ENCODE measurements around the gene COL4A1.

COL4A1 gene

GRCh38 chr13:110291286-110291685 is 15.7 kb downstream of the COL4A1 start:
- no peak for DNase-seq
- TF ChIP-seq POLR2A (IDR thresholded peaks at IDR 0.05; ENCODE audit: low read length) (no peak), GATA1 (IDR thresholded peaks at IDR 0.05; ENCODE audit: low read depth, low read length) (no peak)

DNA sequence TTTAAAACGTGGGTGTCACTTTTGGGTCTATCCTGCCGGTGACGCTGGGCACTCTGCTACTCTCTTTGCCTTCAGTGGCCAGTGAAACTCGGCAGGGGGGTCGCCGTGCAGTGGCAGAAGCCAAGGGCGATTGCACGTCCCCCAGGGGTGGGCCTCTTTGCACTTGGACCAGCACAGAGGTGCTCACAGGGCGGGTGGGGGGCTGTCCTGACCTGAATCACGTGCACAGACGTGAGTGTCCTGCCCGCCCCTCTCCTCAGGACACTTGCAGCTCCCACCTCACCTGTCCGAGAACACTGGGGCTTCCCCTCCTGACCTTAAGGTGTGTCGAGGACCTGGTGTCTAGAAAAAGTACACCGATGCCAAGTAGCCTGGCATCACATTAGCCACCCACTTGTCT is 16.1 kb downstream of the COL4A1 start:
- DNase-seq = no peak
- TF ChIP-seq POLR2A (IDR thresholded peaks at IDR 0.05; ENCODE audit: low read length) (no peak), GATA1 (IDR thresholded peaks at IDR 0.05; ENCODE audit: low read depth, low read length) (no peak)

DNA sequence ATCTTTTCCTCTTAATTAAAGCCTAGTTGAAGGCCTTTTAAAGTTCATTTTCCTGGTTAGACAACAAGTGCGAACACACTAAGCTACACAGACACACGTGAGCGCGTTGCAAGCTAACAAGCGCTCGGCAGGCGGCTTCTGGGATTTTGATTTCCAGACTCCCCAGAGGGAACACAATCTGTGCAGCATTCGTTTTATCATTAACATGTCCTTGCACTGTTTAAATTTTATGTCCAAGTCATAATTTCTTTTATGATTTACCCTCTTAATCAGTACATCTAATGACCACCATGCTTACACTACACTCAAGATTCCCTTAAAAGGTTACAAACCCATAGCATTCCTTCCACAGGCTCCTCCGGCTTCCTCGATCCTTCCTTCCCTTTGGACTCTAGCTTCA is 16.8 kb downstream of the COL4A1 start:
- no peak for DNase-seq

GRCh38 chr13:110289661-110290060 is 17.3 kb downstream of the COL4A1 start:
- TF ChIP-seq GATA1 (IDR thresholded peaks at IDR 0.05; ENCODE audit: low read depth, low read length) = no peak
- no peak for TF ChIP-seq POLR2A (IDR thresholded peaks at IDR 0.05; ENCODE audit: low read length)

More for the DNA sequence above, 16.8 kb downstream of the COL4A1 start:
- TF ChIP-seq GATA1 (IDR thresholded peaks at IDR 0.05; ENCODE audit: low read depth, low read length) (no peak), POLR2A (IDR thresholded peaks at IDR 0.05; ENCODE audit: low read length) (no peak)

GRCh38 chr13:110289174-110289573 is 17.8 kb downstream of the COL4A1 start:
- no peak for DNase-seq
- TF ChIP-seq POLR2A (IDR thresholded peaks at IDR 0.05; ENCODE audit: low read length) (no peak), GATA1 (IDR thresholded peaks at IDR 0.05; ENCODE audit: low read depth, low read length) (no peak)

More at GRCh38 chr13:110289661-110290060, 17.3 kb downstream of the COL4A1 start:
- DNase-seq = no peak

DNA sequence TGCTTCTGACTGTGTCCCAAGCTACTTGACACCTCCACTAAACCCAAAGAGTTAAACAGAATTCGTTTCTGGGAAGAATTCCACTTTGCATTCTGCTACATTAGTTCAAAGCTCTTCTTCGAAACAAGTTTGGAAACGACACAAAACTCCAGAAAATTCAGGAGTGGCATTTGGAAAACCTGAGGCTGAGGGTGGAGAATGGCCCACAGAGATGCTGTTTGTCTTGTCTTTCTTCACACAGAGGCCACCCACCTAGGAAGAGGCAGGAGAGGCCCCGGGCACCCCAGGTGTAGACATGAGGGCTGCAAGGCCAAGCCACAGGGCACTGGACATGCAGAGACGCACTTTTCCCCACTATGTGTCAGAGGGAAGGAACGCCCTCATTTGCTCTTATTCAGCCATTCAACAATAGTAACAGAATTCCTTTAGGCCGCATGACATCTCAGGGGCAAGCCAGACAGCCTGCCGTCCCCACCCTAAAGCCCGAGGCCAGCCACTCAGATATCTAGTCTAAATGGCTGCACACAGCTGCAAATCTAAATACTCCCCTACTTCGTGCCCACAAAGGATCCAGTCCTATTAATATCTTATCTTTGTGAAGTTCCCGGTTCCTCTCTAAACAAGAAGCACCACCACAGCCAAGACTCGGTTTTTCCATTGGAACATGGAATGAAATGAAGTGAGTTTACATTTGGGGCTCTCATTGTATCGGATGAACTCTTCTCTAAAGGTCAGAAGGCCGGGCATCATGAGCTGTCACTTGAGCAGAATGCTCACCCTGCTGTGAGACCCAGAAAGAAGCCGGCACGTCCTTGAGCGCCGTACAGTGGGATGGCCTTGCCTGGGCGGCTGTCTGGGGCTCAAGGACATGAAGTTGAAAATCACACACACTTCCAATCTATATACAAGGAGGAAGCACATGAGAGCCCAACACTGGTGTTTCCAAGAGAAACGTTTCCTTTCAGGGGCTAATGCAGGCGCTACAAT is 19.8 kb downstream of the COL4A1 start:
- TF ChIP-seq GATA1 (IDR thresholded peaks at IDR 0.05; ENCODE audit: low read depth, low read length) (no peak), POLR2A (IDR thresholded peaks at IDR 0.05; ENCODE audit: low read length) (no peak)

DNA sequence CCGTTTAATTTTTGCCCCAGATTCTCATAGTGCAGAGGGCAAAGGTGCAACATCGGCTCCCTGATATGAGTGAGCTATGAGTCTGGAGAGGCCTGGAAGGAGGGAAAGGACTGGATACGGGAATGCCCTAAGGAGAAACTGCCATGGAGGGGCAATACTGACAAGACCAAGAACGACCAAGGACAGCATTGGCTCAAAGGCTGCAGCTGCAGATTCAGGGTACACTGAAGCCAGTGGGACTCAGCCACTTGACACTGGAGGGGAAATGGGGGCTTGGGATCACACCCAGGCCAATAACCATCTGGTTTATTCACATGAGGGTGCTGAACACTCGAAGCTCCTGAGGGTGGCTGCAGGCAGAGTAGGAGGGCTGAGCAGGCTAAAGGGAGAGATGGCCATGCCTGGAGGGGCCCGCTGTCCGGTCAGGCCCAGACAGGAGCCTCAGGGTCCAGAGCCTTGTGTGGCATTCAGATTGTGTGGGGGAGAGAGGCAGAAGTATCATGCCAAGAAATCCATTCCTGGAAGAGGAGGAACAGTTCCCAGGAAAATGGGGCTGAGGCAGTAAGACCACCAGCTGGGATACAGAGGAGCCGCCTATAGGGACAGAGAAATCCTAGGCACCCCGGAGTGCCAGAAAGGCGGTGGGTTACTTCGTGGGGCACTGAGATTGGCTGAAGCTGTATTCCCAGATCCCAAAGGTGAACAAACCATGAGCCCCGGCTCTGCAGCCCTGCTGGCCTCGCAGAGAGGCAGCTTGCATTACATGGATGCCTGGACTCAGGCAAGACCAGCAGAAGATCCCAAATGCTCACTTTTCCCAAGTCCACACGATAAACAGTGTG is 20.7 kb downstream of the COL4A1 start:
- DNase-seq = no peak
- TF ChIP-seq POLR2A (IDR thresholded peaks at IDR 0.05; ENCODE audit: low read length) = no peak
- no peak for TF ChIP-seq GATA1 (IDR thresholded peaks at IDR 0.05; ENCODE audit: low read depth, low read length)

More for the DNA sequence above, 19.8 kb downstream of the COL4A1 start:
- no peak for DNase-seq

DNA sequence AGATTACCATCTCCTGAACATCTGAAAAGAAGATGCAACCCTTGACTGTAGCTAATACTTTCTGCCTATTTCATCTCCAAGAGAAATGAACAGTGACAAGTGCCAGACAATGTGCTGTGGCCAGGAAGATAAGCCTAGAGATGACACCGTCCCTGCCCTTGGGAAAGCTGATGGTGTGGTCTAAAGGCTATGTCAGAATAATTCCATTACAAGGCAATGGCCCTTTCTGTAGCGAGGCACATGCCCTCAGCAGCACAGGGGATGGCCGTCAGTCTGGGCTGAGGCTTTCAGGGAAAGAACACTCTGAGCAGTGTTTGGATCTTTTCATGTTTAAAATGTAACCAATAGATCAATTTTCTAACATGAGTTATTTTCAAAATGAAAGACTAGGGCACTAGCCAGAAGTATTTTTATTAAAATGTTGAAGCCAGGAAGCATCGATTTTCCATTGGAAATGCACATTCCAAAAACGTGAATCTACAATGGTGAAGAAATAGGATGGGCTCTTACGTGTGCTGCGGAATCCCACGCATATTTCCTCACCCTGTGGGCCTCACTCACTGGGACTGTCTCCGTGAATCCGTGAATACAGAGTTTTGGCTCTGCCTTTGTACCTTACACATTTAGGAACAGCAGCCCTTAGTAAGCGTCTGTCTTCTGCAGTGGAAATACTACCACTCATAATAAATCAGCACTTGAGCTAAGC is 22.0 kb downstream of the COL4A1 start:
- TF ChIP-seq GATA1 (IDR thresholded peaks at IDR 0.05; ENCODE audit: low read depth, low read length) (no peak), POLR2A (IDR thresholded peaks at IDR 0.05; ENCODE audit: low read length) (no peak)

GRCh38 chr13:110283736-110284517 is 23.0 kb downstream of the COL4A1 start:
- TF ChIP-seq GATA1 (IDR thresholded peaks at IDR 0.05; ENCODE audit: low read depth, low read length) = no peak
- TF ChIP-seq POLR2A (IDR thresholded peaks at IDR 0.05; ENCODE audit: low read length) = no peak
- no peak for DNase-seq

More for the DNA sequence above, 22.0 kb downstream of the COL4A1 start:
- no peak for DNase-seq

- no peak for DNase-seq
- TF ChIP-seq GATA1 (IDR thresholded peaks at IDR 0.05; ENCODE audit: low read depth, low read length) = no peak
- no peak for TF ChIP-seq POLR2A (IDR thresholded peaks at IDR 0.05; ENCODE audit: low read length)
Observed at GRCh38 chr13:110282316-110282841, 24.6 kb downstream of the COL4A1 start.

- TF ChIP-seq POLR2A (IDR thresholded peaks at IDR 0.05; ENCODE audit: low read length) (no peak), GATA1 (IDR thresholded peaks at IDR 0.05; ENCODE audit: low read depth, low read length) (no peak)
- no peak for DNase-seq
Observed at GRCh38 chr13:110281736-110282135, 25.2 kb downstream of the COL4A1 start.

GRCh38 chr13:110280985-110281688 is 25.8 kb downstream of the COL4A1 start:
- DNase-seq = no peak
- TF ChIP-seq POLR2A (IDR thresholded peaks at IDR 0.05; ENCODE audit: low read length) (no peak), GATA1 (IDR thresholded peaks at IDR 0.05; ENCODE audit: low read depth, low read length) (no peak)
